Measurements from ENCODE around the gene MAPK11.

DNA sequence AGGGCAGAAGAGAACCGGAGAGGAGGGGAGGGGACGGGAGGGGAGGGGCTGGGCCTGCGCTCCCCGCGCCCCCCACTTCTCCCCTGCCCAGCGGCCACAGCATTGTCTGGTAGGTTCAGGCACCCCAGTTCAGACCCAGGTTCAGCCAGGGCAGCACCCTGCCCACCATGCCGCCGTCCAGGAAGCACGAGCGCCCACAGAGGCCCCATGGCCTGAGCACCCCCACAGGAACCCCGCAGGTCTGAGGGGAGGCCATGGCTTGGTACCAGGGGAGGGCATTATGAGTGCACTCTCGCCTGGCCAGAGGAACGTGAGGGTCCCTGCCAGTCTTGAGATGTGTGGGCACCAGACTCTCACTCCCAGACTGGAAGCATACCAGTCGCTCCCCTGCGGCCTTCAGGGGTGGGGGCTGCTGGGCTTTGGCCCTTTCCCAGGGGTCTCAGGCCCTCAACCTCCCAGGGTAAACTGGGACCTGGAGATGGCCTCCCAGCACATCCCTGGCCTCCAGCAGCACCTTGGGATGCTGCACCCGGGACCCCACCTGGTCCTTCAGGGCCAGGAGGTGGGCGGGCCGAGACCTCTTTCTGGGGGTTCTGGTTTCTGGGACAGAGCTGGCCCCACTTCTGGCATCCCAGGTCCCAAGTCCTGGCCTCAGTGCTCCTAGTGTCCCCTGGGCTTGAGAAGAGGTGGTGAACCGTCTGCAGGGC is 37.9 kb upstream of the MAPK11 start:
- TF ChIP-seq, protein P1, sequence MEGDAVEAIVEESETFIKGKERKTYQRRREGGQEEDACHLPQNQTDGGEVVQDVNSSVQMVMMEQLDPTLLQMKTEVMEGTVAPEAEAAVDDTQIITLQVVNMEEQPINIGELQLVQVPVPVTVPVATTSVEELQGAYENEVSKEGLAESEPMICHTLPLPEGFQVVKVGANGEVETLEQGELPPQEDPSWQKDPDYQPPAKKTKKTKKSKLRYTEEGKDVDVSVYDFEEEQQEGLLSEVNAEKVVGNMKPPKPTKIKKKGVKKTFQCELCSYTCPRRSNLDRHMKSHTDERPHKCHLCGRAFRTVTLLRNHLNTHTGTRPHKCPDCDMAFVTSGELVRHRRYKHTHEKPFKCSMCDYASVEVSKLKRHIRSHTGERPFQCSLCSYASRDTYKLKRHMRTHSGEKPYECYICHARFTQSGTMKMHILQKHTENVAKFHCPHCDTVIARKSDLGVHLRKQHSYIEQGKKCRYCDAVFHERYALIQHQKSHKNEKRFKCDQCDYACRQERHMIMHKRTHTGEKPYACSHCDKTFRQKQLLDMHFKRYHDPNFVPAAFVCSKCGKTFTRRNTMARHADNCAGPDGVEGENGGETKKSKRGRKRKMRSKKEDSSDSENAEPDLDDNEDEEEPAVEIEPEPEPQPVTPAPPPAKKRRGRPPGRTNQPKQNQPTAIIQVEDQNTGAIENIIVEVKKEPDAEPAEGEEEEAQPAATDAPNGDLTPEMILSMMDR (conservative IDR thresholded peaks at IDR 0.05) = no peak
- TF ChIP-seq EZH2 (IDR thresholded peaks at IDR 0.05; ENCODE audit: low read depth) = no peak

Data from PC-9 (cell line).